ENCODE data around the gene EFCAB7.

EFCAB7 gene

GRCh38 chr1:63607322-63607721 is 84.0 kb downstream of the EFCAB7 start:
- DNase-seq = no peak

GRCh38 chr1:63611231-63611630 is 87.9 kb downstream of the EFCAB7 start:
- no peak for DNase-seq

- DNase-seq = no peak
Measured at GRCh38 chr1:63612564-63612963, 89.2 kb downstream of the EFCAB7 start.

GRCh38 chr1:63612971-63613370 is 89.6 kb downstream of the EFCAB7 start:
- no peak for DNase-seq

GRCh38 chr1:63615768-63616420 is 92.6 kb downstream of the EFCAB7 start:
- DNase-seq = peak; percentile 67

GRCh38 chr1:63617450-63617849 is 94.1 kb downstream of the EFCAB7 start:
- no peak for DNase-seq

- DNase-seq = no peak
Measured at GRCh38 chr1:63618011-63618410, 94.7 kb downstream of the EFCAB7 start.

- DNase-seq = no peak
Measured at GRCh38 chr1:63619558-63619957, 96.2 kb downstream of the EFCAB7 start.

- no peak for DNase-seq
Measured at GRCh38 chr1:63620671-63621070, 97.3 kb downstream of the EFCAB7 start.

GRCh38 chr1:63621075-63621474 is 97.8 kb downstream of the EFCAB7 start:
- no peak for DNase-seq

- DNase-seq = no peak
Measured at GRCh38 chr1:63621698-63622097, 98.4 kb downstream of the EFCAB7 start.

Measured in right forelimb (tissue), 1 donor.